NCI-H524 treated with DMSO at 0.1 percent for 48 hours (cell line): ENCODE measurements around the gene SH3GL1.
"Not testable (repeated sequence)": the region's sequence is repeated elsewhere in the genome, so short reads cannot be mapped to it uniquely, and the experiment has no call there.

ENCODE experiments used
- DNase-seq: peaks from one replicate; lab custom pipeline; 2025; lab: John Stamatoyannopoulos, UW

The SH3GL1 gene

DNA sequence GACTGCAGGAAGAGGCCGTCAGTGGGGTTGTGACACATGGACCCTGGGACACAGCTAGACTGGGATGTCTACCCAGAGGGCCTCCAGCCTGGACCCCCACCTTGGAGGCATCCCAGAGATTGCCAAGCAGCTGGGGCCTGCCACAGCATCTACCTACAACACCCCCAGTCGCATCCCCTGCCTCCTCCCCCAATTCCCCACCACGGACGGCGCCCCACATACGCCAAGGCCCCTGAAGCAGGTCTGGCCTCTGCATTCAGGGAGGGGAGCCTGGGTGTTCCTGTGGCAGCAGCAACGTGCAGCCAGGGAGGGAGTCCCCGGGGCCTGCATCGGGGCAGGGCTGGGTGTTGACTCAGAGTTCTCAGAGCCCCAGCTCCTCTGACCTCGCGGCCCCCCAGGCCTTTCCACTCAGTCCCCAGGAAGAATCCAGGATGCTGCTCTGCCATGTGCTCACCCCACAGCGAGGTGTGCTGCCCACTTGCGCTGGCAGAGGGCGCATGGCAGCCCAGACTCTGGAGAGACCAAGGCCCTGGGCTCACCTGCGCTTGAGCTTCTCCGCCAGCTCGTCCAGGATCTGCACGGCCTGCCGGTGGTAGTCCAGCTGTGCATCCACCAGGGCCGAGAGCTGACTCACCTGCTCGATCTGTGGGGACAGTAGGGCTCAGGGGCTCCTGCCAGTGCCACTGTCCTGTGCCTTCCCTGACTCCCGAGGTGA lies 37.4 kb downstream of the SH3GL1 start:
- DNase-seq = no peak

- no peak for DNase-seq
These were observed 38.1 kb downstream of the SH3GL1 start for GRCh38 chr19:4362101-4362828.

DNA sequence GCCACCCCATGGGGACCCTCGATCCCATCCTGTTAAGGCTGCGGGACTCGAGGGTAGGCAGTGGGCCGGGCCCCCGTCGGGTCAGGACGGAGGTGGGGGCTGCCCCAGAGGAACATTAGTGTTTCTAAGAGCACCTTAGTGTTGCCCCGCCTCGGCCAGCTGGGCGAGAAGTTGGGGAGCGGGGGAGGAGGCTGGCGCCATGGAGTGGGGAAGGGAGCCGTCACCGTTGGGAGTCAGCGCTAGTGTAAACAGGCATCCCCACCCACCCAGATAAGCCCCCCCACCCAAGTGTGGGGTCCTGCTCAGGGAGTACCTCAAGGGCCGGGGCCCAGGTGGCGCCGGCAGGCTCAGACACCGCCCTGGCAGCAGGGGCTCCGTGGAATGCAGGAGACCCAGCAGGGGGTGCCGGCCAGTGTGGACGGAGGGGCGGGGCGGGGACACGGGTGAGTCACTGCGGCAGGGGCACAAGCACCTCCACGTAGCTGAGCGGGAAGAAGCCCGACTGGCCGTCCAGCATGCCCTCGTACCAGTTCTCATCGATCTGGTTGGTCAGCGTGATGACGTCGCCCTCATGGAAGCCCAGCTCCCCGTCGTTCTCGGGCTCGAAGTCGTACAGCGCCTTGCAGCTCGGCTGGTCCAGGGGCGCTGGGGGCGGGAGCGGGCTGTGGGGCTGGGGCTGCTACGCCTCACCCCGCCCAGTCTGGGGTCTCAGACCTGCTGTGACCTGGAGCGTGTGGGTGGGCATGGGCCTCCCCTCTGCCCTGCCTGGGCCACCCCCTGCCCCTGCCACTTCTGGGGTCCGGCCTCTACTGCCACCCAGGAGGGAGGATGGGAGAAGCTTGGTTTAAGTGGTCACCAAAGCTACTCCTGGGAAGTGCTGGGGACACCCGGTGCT lies 38.9 kb downstream of the SH3GL1 start:
- no peak for DNase-seq

GRCh38 chr19:4360641-4361151 lies 39.7 kb downstream of the SH3GL1 start:
- DNase-seq = no peak

DNA sequence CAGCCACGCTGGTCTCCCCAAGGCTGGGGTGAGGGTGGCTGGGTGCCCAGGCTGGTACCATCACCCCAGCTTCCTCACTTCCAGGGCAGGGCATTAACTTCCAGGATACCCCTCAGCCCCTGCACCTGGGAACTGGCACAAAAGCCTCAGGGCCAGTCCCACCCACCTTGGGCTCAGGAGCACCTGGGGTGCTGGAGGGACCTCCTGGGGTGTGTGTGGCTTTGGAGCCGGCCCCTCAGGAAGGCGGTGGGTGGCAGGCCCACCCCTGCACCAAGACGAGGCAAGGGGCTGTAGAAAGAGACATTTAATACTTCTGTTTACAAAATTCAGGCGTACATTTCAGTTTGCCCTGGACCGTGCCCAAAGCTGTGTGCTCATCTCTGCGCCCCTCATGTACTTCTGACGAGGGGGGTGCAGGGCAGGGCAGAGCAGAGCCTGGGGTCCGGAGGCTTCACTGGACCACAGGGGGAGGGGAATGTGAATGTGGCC lies 40.2 kb downstream of the SH3GL1 start:
- no peak for DNase-seq

GRCh38 chr19:4359627-4360000 lies 40.7 kb downstream of the SH3GL1 start:
- no peak for DNase-seq

DNA sequence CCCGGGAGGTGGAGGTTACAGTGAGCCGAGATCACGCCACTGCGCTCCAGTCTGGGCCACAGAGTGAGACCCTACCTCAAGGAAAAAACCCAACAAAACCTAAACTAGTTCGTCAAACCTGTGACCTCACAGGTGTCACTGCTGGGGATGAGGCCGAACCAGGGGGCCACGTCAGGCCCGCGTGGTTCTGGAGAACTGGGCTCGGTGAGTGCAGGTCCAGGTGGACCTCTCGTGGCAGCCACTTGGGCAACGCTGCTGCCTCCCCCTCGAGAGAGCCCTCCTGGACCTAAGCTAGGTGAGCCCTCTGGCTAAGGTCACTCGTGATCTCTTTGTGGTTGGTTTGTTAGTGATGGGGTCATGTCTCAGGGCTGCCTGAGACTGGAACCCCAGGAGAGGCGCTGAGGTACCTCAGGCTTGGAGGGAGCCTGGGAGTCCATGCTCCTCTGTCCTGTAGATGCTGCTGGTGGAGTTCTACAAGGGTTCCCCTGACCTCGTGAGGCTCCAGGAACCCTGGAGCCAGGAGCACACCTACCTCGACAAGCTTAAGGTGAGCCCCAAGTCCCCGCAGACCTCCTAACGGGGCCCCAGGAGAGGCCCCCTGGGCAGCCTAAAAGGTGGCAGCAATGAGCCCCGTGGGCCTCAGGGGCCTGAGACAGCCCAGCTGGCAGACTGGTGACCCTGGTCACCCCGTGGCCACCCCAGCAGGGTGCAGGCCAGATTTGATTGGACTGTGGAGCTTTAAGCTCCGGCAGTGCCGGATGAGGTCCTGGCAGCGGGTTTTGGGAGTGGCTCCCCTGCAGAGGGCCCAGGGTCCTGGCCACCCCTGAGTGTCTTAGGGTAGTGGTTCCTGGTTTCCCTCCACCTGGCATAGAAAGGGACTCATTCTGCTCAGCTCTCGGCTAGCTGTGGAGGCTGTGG lies 41.4 kb downstream of the SH3GL1 start:
- DNase-seq = no peak

DNA sequence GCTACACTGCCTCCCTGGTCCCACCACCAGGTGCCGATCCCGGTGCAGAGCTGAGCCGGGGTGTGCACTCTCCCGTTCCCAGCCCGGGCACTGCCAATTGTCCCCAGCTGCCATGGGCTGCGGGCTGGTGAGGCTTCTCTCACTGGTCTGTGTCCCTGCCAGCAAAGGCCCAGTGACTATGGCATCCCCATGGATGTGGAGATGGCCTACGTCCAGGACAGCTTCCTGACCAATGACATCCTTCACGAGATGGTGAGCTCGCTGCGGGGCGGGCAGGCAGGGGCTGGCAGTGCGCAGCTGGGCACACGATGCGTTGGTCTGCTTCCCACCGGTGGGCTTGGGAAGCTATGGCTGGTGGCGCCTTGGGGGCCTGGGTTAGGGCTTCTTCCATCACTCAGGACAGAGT lies 42.4 kb downstream of the SH3GL1 start:
- DNase-seq = no peak

DNA sequence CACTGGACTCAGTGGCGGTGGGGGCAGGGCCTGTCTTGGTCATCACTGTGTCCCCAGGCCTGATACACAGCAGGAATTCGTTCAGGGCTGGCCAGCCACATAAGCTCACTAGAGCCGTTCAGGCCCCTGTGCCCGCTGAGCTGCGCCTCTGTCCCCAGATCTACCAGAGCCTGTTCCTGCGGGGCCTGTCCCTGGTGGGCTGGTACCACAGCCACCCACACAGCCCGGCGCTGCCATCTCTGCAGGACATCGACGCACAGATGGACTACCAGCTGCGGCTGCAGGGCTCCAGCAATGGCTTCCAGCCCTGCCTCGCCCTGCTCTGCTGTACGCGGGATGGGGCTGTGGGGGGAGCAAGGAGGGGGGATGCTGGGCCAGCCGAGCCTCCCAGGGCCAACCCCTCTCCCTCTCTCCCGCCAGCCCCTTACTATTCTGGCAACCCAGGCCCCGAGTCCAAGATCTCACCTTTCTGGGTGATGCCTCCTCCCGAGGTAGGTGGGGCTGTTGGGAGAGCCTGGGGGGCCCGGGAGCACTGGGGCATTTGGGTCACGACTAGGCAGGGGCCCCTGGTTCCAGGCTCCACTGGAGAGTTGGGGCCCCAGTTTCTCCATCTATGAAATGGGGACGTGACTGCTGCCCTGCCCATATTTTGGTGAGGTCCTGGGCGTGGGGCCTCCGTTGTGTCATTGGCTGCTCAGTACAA lies 43.1 kb downstream of the SH3GL1 start:
- DNase-seq = no peak

GRCh38 chr19:4354897-4355296 lies 45.5 kb downstream of the SH3GL1 start:
- no peak for DNase-seq

DNA sequence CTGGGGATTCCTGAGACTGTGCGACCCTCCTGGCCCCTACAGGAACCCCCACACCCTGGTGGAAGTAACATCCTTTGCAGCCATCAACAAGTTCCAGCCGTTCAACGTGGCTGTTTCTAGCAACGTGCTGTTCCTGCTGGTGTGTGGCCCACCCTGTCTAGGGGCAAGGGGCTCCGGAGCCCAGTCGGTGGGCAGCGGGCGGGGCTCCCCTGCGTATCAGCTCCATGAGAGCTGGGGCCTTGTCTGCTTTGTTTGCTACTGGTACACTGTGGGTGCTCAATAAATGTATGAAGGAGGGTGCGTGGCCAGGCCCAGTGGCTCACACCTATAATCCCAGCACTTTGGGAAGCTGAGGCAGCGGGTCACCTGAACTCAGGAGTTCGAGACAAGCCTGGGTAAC lies 46.1 kb downstream of the SH3GL1 start:
- DNase-seq = no peak

DNA sequence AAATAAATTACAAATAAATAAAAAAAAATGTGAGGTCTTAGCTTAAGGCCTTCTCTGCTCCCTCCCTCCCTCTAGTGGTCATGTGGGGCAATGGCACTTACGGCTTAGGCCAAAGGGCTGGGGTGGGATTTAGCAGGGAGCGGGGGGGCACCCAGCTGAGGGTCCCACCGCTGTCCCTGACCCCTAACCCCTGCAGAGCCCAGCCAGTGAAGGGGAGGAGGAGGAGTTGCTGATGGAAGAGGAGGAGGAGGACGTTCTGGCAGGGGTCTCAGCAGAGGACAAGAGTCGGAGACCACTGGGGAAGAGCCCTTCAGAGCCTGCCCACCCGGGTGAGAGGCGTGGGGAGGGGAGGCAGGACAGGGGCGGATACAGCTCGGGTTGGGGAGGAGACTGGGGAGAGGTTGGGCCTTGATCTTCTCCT lies 47.6 kb downstream of the SH3GL1 start:
- peak; percentile 10 for DNase-seq

DNA sequence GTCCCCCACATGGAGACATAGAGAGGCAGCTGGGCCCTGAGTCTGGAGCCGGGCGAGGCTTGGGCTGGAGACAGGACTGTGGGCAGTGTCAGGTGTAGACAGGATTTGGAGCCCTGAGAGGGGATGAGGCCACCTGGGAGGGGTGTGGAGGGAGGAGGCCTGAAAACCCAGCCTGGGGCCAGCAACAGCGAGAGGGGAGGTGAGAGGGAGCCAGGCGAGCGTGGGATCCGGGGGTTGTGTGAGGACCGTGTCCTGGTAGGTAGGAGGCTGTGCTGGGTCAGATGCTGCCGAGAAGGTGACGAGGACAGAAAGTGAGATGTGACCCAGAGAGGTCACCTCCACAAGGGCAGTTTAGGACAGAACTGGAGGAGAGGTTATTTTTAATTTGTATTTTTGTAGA lies 49.6 kb downstream of the SH3GL1 start:
- no peak for DNase-seq

DNA sequence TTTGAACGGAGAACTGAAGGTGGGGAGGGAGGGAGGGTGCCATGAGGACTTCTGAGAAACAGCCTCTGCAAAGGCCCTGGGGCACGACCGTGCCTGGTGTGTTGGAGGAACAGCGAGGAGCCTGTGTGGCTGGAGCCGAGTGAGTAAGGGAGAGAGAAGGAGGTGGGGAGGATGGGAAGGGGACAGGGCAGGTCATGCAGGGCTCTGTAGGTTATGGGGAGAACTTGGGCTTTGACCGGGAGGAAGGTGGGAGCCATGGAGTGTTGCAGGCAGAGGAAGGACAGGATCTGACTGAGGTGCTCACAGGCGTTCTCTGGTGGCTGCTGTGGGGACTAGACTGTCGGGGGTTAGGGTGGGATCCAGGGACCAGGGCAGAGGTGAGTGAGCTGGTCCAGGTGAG lies 50.2 kb downstream of the SH3GL1 start:
- no peak for DNase-seq

DNA sequence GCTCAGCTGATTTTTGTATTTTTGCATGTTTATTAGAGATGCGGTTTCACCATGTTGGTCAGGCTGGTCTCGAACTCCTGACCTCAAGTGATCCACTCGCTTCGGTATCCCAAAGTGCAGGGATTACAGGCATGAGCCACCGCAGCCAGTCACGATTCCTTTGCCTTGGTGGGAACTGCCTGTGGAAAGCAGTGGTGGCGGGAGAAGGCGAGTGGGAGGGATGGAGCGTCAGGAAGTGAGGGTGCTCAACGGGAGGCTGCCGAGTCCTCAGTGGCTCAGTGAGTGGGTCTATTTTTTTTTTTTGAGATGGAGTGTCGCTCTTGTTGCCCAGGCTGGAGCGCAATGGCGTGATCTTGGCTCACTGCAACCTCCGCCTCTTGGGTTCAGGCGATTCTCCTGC lies 51.1 kb downstream of the SH3GL1 start:
- not testable (repeated sequence) for DNase-seq

GRCh38 chr19:4347521-4347920 lies 52.8 kb downstream of the SH3GL1 start:
- DNase-seq = no peak

GRCh38 chr19:4346020-4346383 lies 54.3 kb downstream of the SH3GL1 start:
- no peak for DNase-seq

DNA sequence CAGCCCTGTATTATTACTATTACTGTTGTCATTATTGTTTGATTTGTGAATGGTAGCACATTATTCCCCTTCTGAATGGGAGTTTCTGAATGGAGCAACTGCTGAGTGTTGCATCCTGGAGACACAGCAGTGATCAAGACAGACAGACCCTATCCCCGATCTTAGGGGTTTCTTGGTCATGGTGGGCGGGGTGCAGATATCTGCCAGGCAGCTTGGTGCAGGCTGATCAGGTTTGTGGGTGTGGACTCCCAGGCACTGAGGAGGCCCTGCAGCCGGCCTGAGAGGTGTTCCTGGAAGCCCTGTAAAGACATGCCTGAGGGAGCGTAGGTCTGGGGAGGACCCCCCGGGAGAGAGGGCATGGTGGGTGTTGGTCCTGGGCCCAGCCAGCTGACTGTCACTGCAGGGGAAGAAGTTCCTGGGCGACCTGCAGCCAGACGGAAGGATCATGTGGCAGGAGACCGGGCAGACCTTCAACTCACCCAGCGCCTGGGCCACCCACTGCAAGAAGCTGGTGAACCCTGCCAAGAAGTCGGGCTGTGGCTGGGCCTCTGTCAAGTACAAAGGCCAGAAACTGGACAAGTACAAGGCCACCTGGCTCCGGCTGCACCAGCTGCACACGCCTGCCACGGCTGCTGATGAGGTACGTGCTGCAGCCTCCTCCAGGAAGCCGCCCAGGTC lies 54.9 kb downstream of the SH3GL1 start:
- no peak for DNase-seq

DNA sequence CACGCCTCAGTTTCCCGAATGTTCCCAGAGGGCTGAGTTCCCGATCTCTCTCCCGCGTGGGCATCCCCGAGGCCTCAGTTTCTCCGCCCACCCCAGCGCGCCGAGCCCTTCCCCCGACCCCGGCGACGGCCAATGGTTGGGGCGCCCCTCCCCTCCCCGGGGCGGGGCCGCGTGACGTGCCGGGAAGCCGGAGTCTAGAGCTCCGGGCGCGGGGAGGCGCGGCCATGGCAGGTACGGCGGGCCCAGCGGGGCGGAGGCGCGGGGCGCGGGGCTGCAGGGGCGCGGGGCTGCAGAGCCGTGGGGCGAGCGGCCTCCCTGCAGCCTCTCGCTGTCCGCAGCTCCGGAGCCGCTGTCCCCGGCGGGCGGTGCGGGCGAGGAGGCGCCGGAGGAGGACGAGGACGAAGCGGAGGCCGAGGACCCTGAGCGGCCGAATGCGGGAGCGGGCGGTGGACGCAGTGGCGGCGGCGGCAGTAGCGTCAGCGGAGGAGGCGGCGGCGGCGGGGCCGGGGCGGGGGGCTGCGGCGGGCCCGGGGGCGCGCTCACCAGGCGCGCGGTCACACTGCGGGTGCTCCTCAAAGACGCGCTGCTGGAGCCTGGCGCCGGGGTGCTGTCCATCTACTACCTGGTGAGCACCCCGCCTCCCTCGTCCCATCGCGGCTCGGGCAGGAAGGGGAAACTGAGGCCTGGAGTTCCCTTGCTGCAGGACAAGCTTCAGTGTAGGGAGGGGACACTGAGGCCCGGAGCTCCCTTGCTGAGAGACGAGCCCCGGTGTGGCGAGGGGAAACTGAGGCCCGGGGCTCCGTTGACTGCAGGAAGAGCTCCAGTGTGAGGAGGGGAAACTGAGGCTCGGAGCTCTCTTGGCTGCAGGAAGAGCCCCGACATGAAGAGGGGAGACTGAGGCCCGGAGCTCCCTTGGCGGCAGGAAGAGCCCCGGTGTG lies 56.7 kb downstream of the SH3GL1 start, which contains the start of gene MPND:
Gene MPND (plus strand): TSS at position 193 of the 938 bp plus-strand sequence. CDS start 32 bp downstream, at position 225.
- DNase-seq = no peak
